GM21367 (cell line): Measurements from ENCODE around the gene DKK1.

Experiments
- ATAC-seq: cut with Tn5 transposase; IDR thresholded peaks from one replicate; pipeline ENCODE4 v1.9.1; 2021; ENCODE audit not compliant: unreplicated experiment

Gene DKK1

GRCh38 chr10:52316500-52316899 lies 2.4 kb downstream of the DKK1 start:
- ATAC-seq: no peak

DNA sequence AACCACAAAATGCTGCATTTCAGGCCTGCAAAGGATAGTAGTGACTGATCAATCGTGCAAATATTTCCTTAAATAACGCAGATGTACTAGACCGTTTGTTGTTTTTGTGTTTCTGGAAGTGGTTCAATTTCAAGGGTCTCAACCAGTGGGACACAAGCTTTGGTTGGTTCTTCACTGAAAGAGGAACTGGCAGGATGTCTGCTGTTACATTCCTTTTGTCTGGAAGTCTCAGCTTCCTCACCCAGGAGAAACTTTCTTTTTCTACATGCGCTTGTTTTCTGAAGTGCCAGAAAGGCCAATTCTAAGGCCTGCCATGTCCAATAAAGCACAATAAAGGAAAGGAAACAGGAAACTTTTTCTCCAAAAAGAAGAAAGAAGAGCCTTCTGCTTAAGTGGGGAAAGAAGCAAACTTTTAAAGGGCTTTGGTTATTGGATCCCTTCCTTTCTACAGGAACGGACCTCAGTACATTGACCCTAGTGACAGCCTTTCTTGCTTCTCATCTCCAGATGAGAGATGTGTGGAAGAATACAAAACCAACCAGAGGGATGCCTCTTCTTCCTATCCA lies 4.1 kb downstream of the DKK1 start:
- ATAC-seq: no peak

- no peak for ATAC-seq
These were observed 4.9 kb downstream of the DKK1 start for GRCh38 chr10:52318822-52319464.

DNA sequence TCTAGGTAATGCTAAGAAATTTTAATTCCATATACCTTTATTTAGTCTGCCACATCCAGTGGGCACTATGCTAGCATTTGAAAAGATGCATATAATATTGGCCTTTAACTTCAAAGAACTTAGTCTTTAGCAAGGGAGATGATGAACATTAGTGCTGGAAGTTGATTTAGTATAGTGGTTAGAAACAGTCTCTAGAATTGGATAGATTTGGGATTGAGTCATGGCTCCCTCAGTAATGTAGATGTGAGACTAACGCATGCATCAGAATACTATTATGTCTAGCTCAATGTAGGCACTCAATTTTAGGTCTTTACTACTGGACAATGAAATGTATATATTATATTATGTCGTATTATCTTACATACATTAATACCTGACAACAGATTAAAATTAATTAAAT lies 5.8 kb downstream of the DKK1 start:
- ATAC-seq: no peak

DNA sequence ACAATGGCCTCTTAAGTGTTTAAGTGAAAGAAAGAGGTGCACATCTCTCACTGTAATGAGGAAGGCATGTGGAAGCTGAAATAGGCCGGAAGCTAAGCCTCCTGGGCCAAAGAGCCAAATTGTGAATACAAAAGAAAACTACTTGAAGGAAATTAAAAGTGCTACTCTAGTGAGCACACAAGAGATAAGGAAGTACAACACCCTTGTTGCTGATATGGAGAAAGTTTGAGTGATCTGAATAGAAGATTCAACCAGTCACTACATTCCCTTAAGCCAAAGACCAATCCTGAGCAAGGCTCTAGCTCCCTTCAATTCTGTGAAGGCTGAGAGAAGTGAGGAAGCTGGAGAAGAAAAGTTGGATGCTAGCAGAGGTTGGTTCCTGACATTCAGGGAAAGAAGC lies 8.2 kb downstream of the DKK1 start:
- ATAC-seq: no peak

DNA sequence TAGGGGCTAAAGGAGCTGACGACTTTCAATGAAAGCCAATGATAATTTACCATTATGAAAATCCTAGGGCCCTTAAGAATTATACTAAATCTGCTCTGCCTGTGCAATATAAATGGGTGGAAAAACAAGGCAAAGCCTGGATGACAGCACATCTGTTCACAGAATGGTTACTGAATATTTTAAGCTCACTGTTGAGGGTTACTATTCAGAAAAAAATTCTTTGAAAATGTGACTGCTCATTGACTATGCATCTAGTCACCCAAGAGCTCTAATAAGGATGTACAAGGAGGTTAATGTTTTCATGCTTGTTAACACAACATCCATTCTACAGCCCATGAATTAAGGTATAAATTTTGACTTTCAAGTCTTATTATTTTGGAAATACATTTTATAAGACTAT lies 8.9 kb downstream of the DKK1 start:
- no peak for ATAC-seq

- ATAC-seq: no peak
These were observed 12.3 kb downstream of the DKK1 start for GRCh38 chr10:52326382-52326781.

- ATAC-seq: no peak
These were observed 17.7 kb downstream of the DKK1 start for GRCh38 chr10:52331638-52332364.

DNA sequence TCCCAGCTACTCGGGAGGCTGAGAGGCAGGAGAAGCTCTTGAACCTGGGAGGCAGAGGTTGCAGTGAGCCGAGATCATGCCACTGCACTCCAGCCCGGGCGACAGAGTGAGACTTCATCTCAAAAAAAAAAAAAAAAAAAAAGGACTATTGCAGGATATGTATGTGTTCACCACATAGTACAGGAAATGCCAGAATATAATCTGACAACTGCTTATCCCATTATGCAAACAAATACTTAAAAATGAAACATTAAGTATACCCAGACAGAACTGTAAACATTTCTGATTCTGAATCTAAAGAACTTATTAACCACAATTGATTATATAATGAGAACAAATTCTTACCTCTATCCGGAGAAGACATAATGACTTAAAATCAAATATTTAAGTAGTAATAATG lies 18.7 kb downstream of the DKK1 start:
- ATAC-seq: no peak

- no peak for ATAC-seq
These were observed 20.5 kb downstream of the DKK1 start for GRCh38 chr10:52334595-52334994.

- no peak for ATAC-seq
These were observed 21.6 kb downstream of the DKK1 start for GRCh38 chr10:52335665-52336064.

- ATAC-seq: no peak
These were observed 23.1 kb downstream of the DKK1 start for GRCh38 chr10:52337225-52337624.

DNA sequence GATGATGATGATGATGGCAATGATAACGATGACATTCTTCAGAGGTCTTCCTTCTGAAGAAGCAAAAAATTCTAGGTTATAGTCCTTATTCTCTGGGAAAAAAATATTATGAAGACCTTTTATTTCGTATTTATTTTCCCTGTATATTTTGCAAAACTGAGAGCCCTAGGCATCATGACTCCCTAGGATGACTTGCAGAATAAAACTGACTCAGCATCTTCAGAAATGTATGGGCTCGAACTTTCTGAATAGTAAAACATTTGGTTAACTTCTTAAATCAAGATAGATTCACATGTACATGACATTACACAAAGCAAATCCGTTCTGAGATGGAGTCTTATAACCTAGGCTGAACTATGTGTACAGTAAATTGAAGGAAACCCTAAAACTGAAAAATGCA lies 29.4 kb downstream of the DKK1 start:
- ATAC-seq: no peak

DNA sequence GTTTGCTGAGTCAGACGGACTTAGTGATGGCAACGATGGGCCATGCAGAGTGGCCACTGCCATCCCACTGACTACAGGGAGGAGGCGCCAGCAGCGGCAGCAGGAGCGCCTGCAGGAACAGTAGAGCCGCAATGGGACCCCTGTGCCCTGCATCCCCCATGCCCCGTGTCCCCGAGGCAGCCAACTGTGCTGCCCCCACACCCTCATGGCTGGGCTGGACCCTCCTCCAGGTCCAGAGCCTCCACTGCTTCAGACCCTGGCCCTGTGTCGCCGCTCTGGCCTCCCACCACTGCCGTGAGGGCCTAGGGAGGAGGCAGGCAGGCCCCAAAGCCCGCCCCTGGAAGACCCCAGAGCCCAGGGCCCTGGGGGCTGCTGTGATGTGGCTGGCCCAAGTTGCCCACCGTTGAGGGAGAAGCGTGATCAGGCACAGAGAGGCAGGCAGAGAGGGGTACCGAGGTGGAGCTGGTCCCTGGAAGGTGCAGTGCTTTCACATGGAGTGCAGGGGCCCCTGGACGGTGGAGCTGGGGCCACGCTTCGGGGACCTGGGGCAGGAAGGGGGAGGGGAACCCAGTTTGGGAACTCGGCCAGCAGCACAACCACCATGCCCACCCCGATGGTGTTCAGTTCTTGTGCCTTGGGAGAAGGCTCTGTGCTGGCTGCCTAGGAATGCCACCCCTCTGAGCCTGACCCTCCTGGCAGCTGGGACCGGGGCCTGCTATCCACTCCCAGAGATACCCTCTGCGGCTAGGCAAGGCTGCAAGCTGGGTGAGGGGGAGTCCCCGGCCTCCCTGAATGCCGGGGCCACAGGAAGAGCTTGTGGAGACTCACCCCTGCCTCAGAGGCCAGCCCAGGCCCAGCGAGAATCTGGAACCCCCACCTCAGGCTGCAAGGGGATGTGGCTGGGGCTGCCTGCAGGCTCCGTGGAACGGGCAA lies 32.6 kb downstream of the DKK1 start:
- ATAC-seq: no peak

GRCh38 chr10:52347327-52347667 lies 33.2 kb downstream of the DKK1 start:
- ATAC-seq: no peak

DNA sequence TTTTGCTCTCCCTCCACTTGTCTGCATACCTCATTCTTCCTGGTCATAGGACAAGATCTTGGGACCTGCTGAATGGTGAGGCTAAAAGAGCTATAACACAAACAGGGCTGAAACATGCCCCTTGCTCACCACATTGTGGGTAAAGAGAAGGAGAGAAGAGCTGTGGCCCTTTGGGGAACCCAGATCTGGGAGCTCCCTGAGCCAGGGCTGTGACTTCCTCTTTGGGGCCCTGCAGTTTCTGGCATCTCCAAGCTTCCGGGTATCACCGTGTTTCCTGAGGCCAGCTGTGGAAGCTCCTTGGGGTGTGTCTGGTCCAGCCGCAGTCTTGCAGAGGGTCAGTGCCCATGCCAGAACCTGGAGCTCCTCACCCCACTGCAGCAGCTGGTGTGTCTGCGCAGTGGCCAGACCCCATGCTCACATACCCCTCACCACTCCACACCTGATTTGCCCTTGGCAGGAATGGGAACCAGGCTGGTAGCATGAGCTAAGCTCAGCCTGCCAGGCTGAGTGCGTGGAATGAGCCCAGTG lies 34.0 kb downstream of the DKK1 start:
- no peak for ATAC-seq

DNA sequence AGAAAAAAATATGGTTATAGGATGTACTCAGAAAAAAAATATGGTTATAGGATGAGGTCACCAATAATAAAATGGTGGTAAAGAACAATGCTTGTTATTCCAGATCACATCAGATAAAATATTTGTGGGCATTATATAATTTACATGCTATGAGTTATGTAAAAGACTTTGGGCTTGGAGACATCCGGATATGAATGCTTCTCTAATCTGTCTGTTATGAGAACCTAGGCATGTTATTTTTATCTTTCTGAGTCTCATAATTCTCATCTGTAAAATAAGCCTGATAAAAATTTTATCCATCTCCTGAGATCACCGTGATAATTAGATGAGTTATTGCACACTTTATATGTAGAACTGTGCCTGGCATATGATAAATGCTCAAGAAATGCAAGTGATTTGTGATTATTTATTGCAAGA lies 37.8 kb downstream of the DKK1 start:
- ATAC-seq: no peak

- ATAC-seq: no peak
These were observed 39.1 kb downstream of the DKK1 start for GRCh38 chr10:52353205-52353604.

GRCh38 chr10:52353960-52354394 lies 39.9 kb downstream of the DKK1 start:
- ATAC-seq: no peak

- ATAC-seq: no peak
These were observed 43.9 kb downstream of the DKK1 start for GRCh38 chr10:52357971-52358370.

DNA sequence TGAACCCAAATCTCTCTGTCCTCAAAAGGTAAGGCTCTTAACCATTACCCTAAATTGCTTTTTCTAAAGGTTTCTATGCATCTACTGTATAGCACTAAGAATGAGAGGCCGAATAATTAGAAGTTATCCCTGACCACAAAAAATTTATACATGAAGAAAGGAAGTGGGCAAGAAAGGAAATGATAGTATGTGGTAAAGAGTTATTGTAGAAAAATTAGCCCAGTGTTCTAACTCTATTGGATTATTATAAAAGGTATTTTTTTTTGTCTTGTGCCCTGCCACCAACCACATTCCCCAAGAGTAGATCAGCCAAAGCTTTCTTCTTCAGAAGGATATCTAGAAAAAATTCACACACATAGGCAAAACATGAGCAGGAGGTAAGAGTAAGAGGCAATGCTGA lies 45.4 kb downstream of the DKK1 start:
- no peak for ATAC-seq
